Gastroesophageal sphincter (tissue), 4 donors: ENCODE data around the gene BRINP1. TPM values are rescaled to one million over a fixed set of nuclear protein-coding genes. Genes with fewer than 3 reads are reported as not detected.

Experiments
- ATAC-seq: fragments of 150-250 bp; one replicate; pipeline ENCODE4 v1.9.1; 2016; ENCODE audit warnings: mild to moderate bottlenecking, moderate library complexity
- H3K27ac ChIP-seq, 4 donors: fragments of 200-600 bp; sonication (generic) in 3 of 4; 1 replicate in 3 of 4; 2 replicates in 1 of 4; pipeline ENCODE4 v1.5.1; 2016 to 2019
- H3K27me3 ChIP-seq: fragments of 200-600 bp; sonication (generic); one replicate; pipeline ENCODE4 v1.5.1; 2019
- H3K36me3 ChIP-seq, 2 donors: fragments of 200-600 bp; sonication (generic); one replicate each; pipeline ENCODE4 v1.5.1; 2019; ENCODE audit warnings: control low read depth in 1 of 2
- H3K4me1 ChIP-seq, 3 donors: fragments of 200-600 bp; sonication (generic); 1 replicate in 2 of 3; 2 replicates in 1 of 3; pipeline ENCODE4 v1.5.1; 2016 to 2019; ENCODE audit warnings: control low read depth in 2 of 3
- H3K4me3 ChIP-seq, 2 donors: fragments of 200-600 bp; sonication (generic); one replicate each; pipeline ENCODE4 v1.5.1; 2019; ENCODE audit warnings: mild to moderate bottlenecking in 1 of 2, moderate library complexity in 1 of 2
- H3K9me3 ChIP-seq, 3 donors: fragments of 200-600 bp; sonication (generic); one replicate each; pipeline ENCODE4 v1.5.1; 2017 to 2019; ENCODE audit warnings: control low read depth in 2 of 3
- EP300 ChIP-seq: sonication (generic); formaldehyde crosslinking; IDR thresholded peaks from one replicate; pipeline ENCODE4 v1.6.1; 2017; ENCODE audit warnings: antibody characterized with exemption, mild to moderate bottlenecking
- POLR2A ChIP-seq, 2 donors: fragments of 450-650 bp; IDR thresholded peaks; one replicate each; pipeline ENCODE4 v1.6.1; 2017; ENCODE audit warnings: antibody characterized with exemption in 2 of 2, mild to moderate bottlenecking in 2 of 2, moderate library complexity in 1 of 2
- POLR2AphosphoS5 ChIP-seq: sonication (generic); formaldehyde crosslinking; IDR thresholded peaks from one replicate; pipeline ENCODE4 v1.6.1; 2017; ENCODE audit warnings: antibody characterized with exemption
- WGBS, 2 donors: methylation state at CpG; one replicate each; pipeline ENCODE4 v1.1.5; 2018; ENCODE audit warnings: low coverage in 1 of 2; 5-methylcytosine and 5-hydroxymethylcytosine counted together
- total RNA-seq, 4 donors: library from RNA; depleted of rRNA; stranded (reverse); fragments of >200 nt; gene quantifications; one replicate each; pipeline ENCODE4 v1.1.0, GENCODE V29; 2016
- TF ChIP-seq, protein P1 (sequence below), 4 experiments: fragments of 200-600 bp in 2 of 4; fragments of 450-650 bp in 2 of 4; sonication (generic) in 1 of 4; IDR thresholded peaks; one replicate each; pipeline ENCODE4 v1.5.1; 2017 to 2019; ENCODE audit warnings: antibody characterized with exemption in 4 of 4, mild to moderate bottlenecking in 2 of 4, moderate library complexity in 2 of 4

The BRINP1 gene
- total RNA-seq, 4 donors from 2014 or later, result 0.27 TPM; not detected in 3

DNA sequence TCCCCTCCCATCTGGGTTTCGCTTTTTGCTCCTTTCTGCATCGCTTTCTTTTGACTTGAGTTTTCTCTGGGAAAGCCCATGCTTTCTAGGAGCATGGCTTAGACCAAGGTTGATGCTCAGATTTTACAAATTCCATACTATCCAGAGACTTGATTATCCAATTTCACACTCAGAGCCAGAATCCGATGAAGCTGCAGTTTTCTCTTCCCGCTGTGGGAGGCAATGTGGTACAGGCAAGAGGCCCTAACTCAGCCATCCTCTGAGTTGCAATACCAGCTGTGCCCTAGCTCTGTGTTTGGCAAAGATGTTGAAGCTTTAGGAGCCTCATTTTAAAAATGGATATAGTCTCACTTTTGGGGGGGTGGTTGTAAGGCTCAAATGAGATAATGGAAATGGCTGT, 85.1 kb downstream of the BRINP1 start:
- H3K27me3 ChIP-seq, result peaks cover 36% of the 10 kb centered on the region
- H3K4me1 ChIP-seq, result peaks cover 0 to 7% (median 0%) of the 10 kb centered on the region in 3 donors
- 40 to 57% methylated on average over 1 to 4 of the region's 4 CpGs for WGBS, 2 donors
- no peak overlapping the region for H3K27ac ChIP-seq
- no peaks in the 10 kb centered on the region for H3K9me3 ChIP-seq
- no peak overlapping the region for H3K4me3 ChIP-seq
- TF ChIP-seq, protein P1, sequence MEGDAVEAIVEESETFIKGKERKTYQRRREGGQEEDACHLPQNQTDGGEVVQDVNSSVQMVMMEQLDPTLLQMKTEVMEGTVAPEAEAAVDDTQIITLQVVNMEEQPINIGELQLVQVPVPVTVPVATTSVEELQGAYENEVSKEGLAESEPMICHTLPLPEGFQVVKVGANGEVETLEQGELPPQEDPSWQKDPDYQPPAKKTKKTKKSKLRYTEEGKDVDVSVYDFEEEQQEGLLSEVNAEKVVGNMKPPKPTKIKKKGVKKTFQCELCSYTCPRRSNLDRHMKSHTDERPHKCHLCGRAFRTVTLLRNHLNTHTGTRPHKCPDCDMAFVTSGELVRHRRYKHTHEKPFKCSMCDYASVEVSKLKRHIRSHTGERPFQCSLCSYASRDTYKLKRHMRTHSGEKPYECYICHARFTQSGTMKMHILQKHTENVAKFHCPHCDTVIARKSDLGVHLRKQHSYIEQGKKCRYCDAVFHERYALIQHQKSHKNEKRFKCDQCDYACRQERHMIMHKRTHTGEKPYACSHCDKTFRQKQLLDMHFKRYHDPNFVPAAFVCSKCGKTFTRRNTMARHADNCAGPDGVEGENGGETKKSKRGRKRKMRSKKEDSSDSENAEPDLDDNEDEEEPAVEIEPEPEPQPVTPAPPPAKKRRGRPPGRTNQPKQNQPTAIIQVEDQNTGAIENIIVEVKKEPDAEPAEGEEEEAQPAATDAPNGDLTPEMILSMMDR (IDR thresholded peaks at IDR 0.05), result no peak
- TF ChIP-seq POLR2A (IDR thresholded peaks at IDR 0.05) (no peak), EP300 (no peak), POLR2AphosphoS5 (no peak)
- no peaks in the 10 kb centered on the region for H3K36me3 ChIP-seq
- ATAC-seq, result no peak

DNA sequence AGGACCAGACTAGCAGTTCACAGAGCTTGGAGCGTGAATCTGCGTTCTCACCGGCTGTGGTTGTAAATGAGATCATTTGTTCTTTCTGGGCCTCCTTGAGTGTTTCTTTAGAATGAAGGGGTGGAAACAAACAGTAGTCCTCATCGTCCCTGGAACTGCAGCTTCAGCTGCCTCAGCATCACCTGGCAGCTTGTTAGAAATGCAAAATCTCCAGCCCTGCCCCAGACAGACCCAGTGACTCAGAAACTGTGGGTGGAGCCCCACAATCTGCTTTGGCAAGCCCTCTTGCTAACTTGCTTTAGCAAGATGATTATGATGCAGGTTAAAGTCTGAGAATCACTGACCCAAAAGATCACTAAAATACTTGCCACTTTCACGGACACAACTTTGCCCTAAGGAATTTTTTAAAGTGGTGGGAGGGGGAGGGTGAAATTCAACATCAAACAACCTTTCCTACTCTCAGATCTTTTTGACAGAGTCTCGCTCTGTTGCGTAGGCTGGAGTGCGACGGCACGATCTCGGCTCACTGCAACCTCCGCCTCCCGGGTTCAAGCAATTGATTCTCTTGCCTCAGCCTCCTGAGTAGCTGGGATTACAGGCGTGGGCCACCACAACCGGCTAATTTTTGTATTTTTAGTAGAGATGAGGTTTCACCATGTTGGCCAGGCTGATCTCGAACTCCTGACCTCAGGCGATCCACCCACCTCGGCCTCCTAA, 86.0 kb downstream of the BRINP1 start:
- peaks cover 0 to 7% (median 0%) of the 10 kb centered on the region in 3 donors for H3K4me1 ChIP-seq
- 46 to 64% methylated on average over 7 to 14 of the region's 18 CpGs for WGBS, 2 donors
- peaks cover 41% of the 10 kb centered on the region for H3K27me3 ChIP-seq
- H3K27ac ChIP-seq, result no peak overlapping the region
- H3K9me3 ChIP-seq, result no peaks in the 10 kb centered on the region
- peak; percentile 48 for ATAC-seq
- no peak for TF ChIP-seq EP300
- TF ChIP-seq POLR2A (IDR thresholded peaks at IDR 0.05), result no peak
- TF ChIP-seq, protein P1 (IDR thresholded peaks at IDR 0.05), result no peak
- TF ChIP-seq POLR2AphosphoS5, result no peak
- no peak overlapping the region for H3K4me3 ChIP-seq
- no peaks in the 10 kb centered on the region for H3K36me3 ChIP-seq

DNA sequence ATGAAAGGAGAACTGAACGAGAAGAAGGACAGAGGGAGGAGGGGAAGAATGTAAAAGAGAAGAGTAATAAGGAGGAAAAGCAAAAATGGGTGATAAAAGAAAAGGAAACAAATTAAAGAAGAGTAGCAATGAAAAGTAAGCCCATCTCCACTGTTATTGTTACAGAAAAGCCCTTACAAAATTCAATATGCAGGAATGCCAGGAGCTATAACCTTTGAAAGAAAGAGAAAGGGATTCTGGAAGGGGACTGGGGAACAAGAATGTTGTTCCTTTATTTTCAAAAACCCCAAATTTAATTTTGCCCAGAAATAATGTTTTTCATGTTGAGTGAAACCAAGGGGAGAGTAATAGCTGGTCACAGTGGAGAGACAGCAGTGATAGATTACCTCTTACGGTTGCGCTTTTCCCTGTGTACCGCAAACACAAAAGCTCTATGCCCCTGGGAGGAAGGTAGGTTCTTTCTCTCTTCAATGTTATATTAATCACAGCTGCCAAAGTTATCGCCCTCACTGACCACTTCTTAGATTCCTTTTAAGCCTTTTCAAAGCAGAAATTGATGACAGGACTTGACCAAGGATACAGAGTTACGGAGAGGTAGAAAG, 86.7 kb downstream of the BRINP1 start:
- H3K27ac ChIP-seq, result no peak overlapping the region
- no peak for ATAC-seq
- no peaks in the 10 kb centered on the region for H3K9me3 ChIP-seq
- WGBS, 2 donors, result 22 to 46% methylated on average over 4 to 6 of the region's 6 CpGs
- no peak overlapping the region for H3K4me3 ChIP-seq
- peaks cover 0 to 7% (median 0%) of the 10 kb centered on the region in 3 donors for H3K4me1 ChIP-seq
- peaks cover 40% of the 10 kb centered on the region for H3K27me3 ChIP-seq
- TF ChIP-seq EP300 (no peak), POLR2A (IDR thresholded peaks at IDR 0.05) (no peak), POLR2AphosphoS5 (no peak)
- H3K36me3 ChIP-seq, result no peaks in the 10 kb centered on the region

DNA sequence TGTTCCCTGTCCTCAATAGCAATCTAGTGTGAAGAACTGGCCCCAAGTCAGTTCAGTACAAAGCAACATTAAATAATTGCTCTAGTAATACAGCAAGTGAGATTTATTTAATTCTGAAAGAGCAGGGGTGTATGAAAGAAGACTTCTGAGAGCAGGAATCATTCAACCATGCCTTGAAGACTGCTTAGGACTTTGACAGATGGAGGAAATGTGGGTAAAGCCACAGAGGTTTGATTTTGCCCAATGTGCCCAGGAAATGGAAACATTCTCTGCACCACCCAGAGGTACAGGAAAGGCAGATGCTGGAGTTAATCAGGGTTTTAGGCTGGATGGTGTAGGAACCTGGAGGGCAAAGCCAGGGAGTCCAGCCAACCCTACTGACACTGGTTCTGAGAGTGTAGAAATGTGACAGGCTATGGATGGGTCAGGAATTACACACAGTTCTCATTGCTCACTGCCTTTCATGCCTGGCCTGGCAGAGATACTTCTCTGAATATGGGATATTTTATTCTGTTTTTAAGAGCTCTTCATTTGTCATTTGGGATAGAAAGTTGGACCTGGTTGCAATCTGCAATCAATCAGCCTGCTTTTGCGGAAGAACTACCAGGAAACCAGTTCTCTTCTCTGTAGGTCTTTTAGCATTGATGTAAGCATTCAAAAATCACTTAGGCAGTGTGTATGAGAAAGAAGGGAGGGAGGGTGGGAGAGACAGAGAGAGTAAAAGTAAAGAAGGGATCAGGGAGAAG, 88.3 kb downstream of the BRINP1 start:
- H3K36me3 ChIP-seq, result no peaks in the 10 kb centered on the region
- no peak for ATAC-seq
- H3K4me1 ChIP-seq, result peaks cover 0 to 7% (median 0%) of the 10 kb centered on the region in 3 donors
- H3K27me3 ChIP-seq, result peaks cover 36% of the 10 kb centered on the region
- TF ChIP-seq EP300, result no peak
- TF ChIP-seq, protein P1 (IDR thresholded peaks at IDR 0.05), result no peak
- TF ChIP-seq POLR2A (IDR thresholded peaks at IDR 0.05), result no peak
- no peak for TF ChIP-seq POLR2AphosphoS5
- H3K27ac ChIP-seq, result no peak overlapping the region
- no peaks in the 10 kb centered on the region for H3K9me3 ChIP-seq
- no peak overlapping the region for H3K4me3 ChIP-seq
- 33 to 100% methylated on average over 1 of the region's 1 CpG for WGBS, 2 donors

DNA sequence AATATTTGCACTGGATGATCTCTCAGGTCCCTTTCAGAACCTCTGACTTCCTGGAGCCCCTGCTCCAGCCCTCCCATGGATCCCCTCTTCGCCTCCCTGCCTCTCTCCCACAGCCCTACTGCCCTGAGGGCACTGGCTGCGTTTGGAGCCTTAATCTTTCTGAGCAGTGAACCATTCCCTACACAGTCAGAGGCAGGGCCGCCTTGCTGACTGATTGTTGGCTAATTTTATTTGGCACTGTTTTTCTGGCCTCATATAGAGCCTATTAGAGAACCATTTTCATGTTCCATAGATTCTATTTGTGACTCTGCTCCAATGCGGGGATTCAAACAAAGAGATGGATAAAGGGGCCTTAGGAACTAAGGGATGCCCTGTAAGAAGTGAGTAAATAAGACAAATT, 91.1 kb downstream of the BRINP1 start:
- Histone ChIP-seq H3K27me3 (peaks cover 26% of the 10 kb centered on the region), H3K36me3 (no peaks in the 10 kb centered on the region), H3K27ac (no peak overlapping the region), H3K4me3 (no peak overlapping the region), H3K4me1 (peaks cover 0 to 13% (median 0%) of the 10 kb centered on the region in 3 donors), H3K9me3 (no peaks in the 10 kb centered on the region)
- ATAC-seq, result no peak
- WGBS, 2 donors, result 43 to 100% methylated on average over 1 to 4 of the region's 4 CpGs
- TF ChIP-seq, protein P1 (IDR thresholded peaks at IDR 0.05), result no peak
- TF ChIP-seq EP300, result no peak
- TF ChIP-seq POLR2AphosphoS5, result no peak
- no peak for TF ChIP-seq POLR2A (IDR thresholded peaks at IDR 0.05)
